Colonic mucosa (tissue), 4 donors: ENCODE data around the gene TRIM17. TPM values are rescaled to one million over a fixed set of nuclear protein-coding genes. Genes with fewer than 3 reads are reported as not detected.

Experiments
- DNase-seq: peaks from one replicate; pipeline ENCODE4 v3.0.0-alpha.2; 2020
- H3K27ac ChIP-seq: fragments of 200-600 bp; one replicate; pipeline ENCODE4 v1.8.0; 2021
- H3K27me3 ChIP-seq: fragments of 200-600 bp; one replicate; pipeline ENCODE4 v1.8.0; 2021
- H3K36me3 ChIP-seq: fragments of 200-600 bp; one replicate; pipeline ENCODE4 v1.8.0; 2021
- H3K4me1 ChIP-seq: fragments of 200-600 bp; one replicate; pipeline ENCODE4 v1.8.0; 2021; ENCODE audit warnings: mild to moderate bottlenecking
- H3K4me3 ChIP-seq: fragments of 200-600 bp; one replicate; pipeline ENCODE4 v1.8.0; 2021
- H3K9ac ChIP-seq, 2 donors: one replicate each; pipeline ENCODE4 v1.7.0; 2013; ENCODE audit warnings: control low read depth in 2 of 2, low read depth in 2 of 2, low read length in 2 of 2
- H3K9me3 ChIP-seq: fragments of 200-600 bp; one replicate; pipeline ENCODE4 v1.8.0; 2021
- intact Hi-C: fragments of 100-400 bp; cut with DNase I; formaldehyde crosslinking; loops from one replicate; pipeline ENCODE4 v1.14.1; 2022
- total RNA-seq, 2 donors: library from RNA; stranded (reverse); fragmentation: NEBNext Ultra II Directional in 1 of 2; extraction: Animal tissue kit (Norgen Biotek cat#: 25700) in 1 of 2; gene quantifications; one replicate each; pipeline ENCODE4 v1.2.1, GENCODE V29; 2021
- TF ChIP-seq, protein P1 (sequence below): fragments of 200-600 bp; IDR thresholded peaks from one replicate; pipeline ENCODE4 v1.8.0; 2022; ENCODE audit warnings: antibody characterized with exemption, mild to moderate bottlenecking
- donor health status: healthy.
- donor health status: DM: no; HTN: no; CAD: no.
- donor health status: DM: no; HTN: no; CAD: no.

The TRIM17 gene
- total RNA-seq, 2 donors from 2014 or later: 0.21 TPM; not detected in 1

DNA sequence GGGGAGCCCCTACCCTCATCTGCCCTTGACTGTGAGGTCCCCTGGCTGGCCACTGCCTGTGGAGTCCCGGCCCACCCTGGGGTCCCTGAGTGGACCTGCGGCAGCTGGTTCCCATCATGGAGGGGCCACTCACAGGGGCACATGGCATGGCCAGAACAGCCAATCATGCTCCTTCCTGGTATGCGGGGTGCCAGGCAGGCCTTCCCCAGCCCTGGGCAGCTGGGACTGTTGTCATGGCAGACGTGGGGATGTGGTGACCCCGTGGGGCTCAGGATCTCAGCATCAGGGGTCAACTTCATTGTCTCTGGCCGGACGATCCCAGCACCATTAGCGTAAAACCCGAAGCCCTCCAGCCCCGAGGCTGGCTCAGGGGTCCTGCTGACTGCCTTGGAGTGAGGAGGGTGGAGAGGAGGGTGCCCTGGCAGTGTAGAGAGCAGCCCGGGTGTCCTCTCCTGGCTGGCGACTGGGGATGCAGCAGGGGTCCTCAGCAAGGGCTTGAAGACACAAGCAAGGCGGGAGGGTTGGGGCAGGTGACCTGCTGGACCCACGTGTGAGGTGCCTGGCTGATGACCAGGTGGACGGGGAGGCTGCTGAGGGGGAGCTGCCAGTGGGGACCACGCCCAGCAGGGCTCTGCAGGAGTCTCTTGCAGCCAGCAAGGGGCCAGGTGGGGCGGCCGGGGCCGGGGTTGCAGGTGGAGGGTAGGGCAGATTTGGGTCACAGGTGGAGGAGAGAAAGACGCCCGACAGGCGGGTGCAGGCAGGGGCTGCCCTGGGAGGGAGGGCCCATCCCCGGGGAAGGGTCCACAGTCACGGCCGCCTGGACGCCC is 55.1 kb downstream of the TRIM17 start:
- no peaks in the 10 kb centered on the region for H3K4me1 ChIP-seq
- no peaks in the 10 kb centered on the region for H3K27me3 ChIP-seq
- no peak for DNase-seq
- no peak overlapping the region for H3K4me3 ChIP-seq
- TF ChIP-seq, protein P1, sequence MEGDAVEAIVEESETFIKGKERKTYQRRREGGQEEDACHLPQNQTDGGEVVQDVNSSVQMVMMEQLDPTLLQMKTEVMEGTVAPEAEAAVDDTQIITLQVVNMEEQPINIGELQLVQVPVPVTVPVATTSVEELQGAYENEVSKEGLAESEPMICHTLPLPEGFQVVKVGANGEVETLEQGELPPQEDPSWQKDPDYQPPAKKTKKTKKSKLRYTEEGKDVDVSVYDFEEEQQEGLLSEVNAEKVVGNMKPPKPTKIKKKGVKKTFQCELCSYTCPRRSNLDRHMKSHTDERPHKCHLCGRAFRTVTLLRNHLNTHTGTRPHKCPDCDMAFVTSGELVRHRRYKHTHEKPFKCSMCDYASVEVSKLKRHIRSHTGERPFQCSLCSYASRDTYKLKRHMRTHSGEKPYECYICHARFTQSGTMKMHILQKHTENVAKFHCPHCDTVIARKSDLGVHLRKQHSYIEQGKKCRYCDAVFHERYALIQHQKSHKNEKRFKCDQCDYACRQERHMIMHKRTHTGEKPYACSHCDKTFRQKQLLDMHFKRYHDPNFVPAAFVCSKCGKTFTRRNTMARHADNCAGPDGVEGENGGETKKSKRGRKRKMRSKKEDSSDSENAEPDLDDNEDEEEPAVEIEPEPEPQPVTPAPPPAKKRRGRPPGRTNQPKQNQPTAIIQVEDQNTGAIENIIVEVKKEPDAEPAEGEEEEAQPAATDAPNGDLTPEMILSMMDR: no peak
- H3K36me3 ChIP-seq: no peaks in the 10 kb centered on the region
- no peak overlapping the region for H3K9ac ChIP-seq
- no peak overlapping the region for H3K27ac ChIP-seq
- H3K9me3 ChIP-seq: no peaks in the 10 kb centered on the region
- intact Hi-C loops: no loop called here

DNA sequence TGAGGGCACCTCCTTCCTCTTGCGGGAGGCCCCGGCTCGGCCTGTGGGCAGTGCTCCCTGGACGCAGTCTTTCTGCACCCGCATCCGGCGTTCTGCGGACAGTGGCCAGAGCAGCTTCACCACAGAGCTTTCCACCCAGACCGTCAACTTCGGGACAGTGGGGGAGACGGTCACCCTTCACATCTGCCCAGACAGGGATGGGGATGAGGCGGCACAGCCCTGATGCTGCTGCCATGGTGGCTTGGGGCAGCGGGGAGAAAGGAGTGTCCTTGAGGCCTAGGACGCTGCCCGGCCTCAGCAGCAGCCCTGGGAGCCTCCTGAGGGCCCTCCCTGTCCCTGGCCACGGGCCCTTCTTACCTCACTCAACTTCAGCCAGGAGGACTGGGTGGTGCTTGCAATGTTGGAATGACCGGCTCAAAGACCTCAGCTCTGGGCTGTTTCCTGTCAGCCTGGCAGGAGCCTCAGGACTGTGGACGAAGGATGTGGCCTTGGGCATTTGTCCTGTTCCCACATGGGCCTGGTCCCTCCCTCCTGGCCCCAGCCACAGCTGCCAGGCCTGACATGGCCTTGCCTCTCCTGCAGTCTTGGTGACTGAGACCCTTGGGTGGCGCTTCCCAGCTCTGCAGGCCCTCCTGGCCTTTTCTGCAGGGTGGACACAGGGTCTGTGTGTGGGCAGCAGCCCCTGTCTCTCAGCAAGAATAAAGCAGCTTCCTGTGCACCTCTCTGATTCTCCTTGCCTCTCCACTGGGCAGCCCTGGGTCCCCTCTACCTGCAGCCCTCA is 55.9 kb downstream of the TRIM17 start:
- intact Hi-C loops: no loop called here

DNA sequence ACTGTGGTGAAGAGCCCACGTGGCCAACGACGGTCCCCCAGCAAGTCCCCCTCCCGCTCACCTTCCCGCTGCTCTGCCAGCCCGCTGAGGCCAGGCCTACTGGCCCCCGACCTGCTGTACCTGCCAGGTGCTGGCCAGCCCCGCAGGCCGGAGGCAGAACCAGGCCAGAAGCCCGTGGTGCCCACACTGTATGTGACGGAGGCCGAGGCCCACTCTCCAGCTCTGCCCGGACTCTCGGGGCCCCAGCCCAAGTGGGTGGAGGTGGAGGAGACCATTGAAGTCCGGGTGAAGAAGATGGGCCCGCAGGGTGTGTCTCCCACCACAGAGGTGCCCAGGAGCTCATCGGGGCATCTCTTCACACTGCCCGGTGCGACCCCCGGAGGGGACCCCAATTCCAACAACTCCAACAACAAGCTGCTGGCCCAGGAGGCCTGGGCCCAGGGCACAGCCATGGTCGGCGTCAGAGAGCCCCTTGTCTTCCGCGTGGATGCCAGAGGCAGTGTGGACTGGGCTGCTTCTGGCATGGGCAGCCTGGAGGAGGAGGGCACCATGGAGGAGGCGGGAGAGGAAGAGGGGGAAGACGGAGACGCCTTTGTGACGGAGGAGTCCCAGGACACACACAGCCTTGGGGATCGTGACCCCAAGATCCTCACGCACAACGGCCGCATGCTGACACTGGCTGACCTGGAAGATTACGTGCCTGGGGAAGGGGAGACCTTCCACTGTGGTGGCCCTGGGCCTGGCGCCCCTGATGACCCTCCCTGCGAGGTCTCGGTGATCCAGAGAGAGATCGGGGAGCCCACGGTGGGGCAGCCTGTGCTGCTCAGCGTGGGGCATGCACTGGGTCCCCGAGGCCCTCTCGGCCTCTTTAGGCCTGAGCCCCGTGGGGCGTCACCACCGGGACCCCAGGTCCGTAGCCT is 56.8 kb downstream of the TRIM17 start:
- no peaks in the 10 kb centered on the region for H3K4me1 ChIP-seq
- H3K27ac ChIP-seq: no peak overlapping the region
- H3K9me3 ChIP-seq: no peaks in the 10 kb centered on the region
- H3K9ac ChIP-seq: no peak overlapping the region
- intact Hi-C loops: no loop called here
- H3K4me3 ChIP-seq: no peak overlapping the region
- no peaks in the 10 kb centered on the region for H3K36me3 ChIP-seq
- no peak for DNase-seq
- no peaks in the 10 kb centered on the region for H3K27me3 ChIP-seq
- TF ChIP-seq, protein P1: no peak

More for the DNA sequence above, 55.9 kb downstream of the TRIM17 start:
- Histone ChIP-seq H3K9ac (no peak overlapping the region), H3K36me3 (no peaks in the 10 kb centered on the region), H3K4me3 (no peak overlapping the region), H3K4me1 (no peaks in the 10 kb centered on the region), H3K27ac (no peak overlapping the region), H3K9me3 (no peaks in the 10 kb centered on the region), H3K27me3 (no peaks in the 10 kb centered on the region)
- no peak for DNase-seq
- TF ChIP-seq, protein P1: no peak

DNA sequence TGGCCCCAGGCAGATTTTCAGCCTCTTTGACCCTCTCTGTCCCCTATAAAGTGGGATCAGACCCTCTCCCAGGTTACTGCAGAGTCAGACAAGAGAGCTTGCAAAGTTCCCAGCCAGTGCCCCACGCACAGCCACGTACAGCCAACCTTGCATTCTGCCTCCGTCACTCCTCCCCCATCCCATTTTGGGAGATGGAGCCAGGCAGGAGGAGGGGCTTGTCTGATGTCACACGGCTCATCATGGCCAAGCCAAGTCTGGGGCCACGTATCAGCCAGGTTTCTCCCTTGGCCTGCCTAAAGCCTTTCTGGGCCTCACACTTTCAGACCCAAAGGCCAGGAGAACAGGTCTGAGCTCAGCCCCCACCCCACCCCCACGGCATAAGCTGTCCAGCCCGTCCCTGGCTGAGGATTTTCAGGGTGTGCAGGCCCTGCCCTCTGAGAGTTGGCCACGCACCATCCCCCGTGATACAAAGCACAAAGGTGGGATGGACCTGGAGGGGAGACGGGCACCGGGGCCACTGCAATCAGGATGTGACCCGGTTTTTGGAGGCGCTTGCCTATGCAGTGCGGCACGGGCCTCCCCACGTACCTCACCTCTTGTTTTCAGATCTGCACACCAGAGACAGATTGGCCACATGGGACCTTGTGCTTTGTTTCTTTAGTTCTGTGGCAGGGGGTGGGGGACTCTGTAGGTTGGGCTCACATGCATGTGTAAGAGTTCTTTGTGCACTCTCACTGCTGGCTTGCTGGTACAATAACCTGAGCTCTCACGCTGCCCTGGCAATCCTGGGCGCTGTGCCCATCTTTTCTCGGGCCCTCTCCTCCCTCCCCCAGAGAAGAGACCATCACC is 57.7 kb downstream of the TRIM17 start:
- intact Hi-C loops: no loop called here
- no peak for DNase-seq
- Histone ChIP-seq H3K9me3 (no peaks in the 10 kb centered on the region), H3K27me3 (no peaks in the 10 kb centered on the region), H3K4me1 (no peaks in the 10 kb centered on the region), H3K4me3 (no peak overlapping the region), H3K36me3 (no peaks in the 10 kb centered on the region), H3K27ac (no peak overlapping the region), H3K9ac (no peak overlapping the region)
- TF ChIP-seq, protein P1: no peak
